DOHH2 (cell line): ENCODE results near the gene GMDS.

Source experiments
- CTCF ChIP-seq: fragments of 200-600 bp; sonication (generic); IDR thresholded peaks from one replicate; pipeline ENCODE4 v1.5.1; 2014; ENCODE audit warnings: antibody characterized with exemption, mild to moderate bottlenecking, low read depth, low read length; ENCODE audit not compliant: poor library complexity, severe bottlenecking
- EZH2phosphoT487 ChIP-seq: fragments of 200-600 bp; sonication (generic); IDR thresholded peaks from 2 replicates; pipeline ENCODE4 v1.6.1; 2017; ENCODE audit warnings: borderline replicate concordance, mild to moderate bottlenecking, antibody characterized with exemption, low read length, moderate library complexity, mixed read lengths

GRCh38 chr6:2235777-2236495 lies 9.5 kb downstream of the GMDS start:
- no peak for TF ChIP-seq CTCF
- no peak for TF ChIP-seq EZH2phosphoT487
